Measurements from ENCODE around the gene KCNC1.

- TF ChIP-seq GATA3 (IDR thresholded peaks at IDR 0.05; ENCODE audit: low read depth, low read length) (no peak), GATA2 (IDR thresholded peaks at IDR 0.05; ENCODE audit: low read depth, low read length) (no peak)
These were observed 34.0 kb downstream of the KCNC1 start for GRCh38 chr11:17768547-17768946.

Measured in SH-SY5Y (cell line).